Hindlimb muscle (tissue), 1 donor: Measurements from ENCODE around the gene LMX1B. TPM values are rescaled to one million over a fixed set of nuclear protein-coding genes. Genes with fewer than 3 reads are reported as not detected.

Experiments
- DNase-seq: peaks from one replicate; pipeline ENCODE4 v3.0.0-alpha.2; 2013
- polyA plus RNA-seq: library from polyadenylated mRNA; unstranded; fragments of 120-200 nt; gene quantifications from one replicate; pipeline ENCODE4 v1.2.1, GENCODE V29; 2013; ENCODE audit not compliant: insufficient read length

Gene LMX1B
- polyA plus RNA-seq, 1 donor: 0.28 TPM

DNA sequence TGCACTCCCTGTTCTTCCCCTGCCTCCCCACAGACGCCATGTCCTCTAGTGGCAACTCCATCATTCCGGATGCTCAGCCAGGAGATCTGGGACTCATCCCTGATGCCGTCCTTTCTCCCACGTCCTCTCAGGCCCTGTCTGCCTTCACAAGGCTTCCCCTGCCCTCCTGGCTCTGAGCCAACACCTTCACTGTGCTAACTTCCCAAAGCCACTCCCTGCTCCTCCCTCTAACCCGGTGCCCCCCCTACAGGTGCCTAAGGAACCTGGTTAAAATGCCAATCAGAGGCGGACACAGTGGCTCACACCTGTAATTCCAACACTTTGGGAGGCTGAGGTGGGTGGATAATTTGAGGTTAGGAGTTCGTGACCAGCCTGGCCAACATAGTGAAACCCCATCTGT is 67.6 kb downstream of the LMX1B start:
- no peak for DNase-seq

DNA sequence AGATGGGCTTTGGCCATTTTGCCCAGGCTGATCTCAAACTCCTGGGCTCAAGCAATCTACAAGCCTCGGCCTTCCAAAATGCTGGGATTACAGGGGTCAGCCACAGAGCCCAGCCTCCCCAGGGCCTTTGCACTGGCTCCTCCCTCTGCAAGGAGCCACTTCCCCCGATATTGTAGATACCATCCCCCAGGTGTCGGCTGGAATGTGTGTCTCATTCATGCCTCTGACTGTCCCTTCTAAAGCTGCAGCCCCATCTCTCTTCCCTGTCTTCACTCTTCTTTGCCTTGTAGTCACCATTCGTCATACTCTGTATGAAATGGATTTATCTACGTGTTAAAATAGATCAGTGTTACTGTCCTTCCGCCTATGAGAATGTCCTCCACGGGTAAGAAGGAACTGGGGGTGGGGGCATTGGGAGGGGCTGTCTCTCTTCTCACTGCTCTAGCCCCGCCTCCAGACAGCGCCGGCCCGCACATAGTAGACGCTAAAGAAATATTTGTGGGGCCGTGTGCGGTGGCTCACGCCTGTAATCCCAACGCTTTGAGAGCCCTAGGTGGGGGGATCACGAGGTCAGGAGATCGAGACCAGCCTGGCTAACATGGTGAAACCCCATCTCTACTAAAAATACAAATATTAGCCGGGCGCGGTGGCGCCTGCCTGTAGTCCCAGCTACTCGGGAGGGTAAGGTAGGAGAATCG is 68.5 kb downstream of the LMX1B start:
- DNase-seq: no peak

DNA sequence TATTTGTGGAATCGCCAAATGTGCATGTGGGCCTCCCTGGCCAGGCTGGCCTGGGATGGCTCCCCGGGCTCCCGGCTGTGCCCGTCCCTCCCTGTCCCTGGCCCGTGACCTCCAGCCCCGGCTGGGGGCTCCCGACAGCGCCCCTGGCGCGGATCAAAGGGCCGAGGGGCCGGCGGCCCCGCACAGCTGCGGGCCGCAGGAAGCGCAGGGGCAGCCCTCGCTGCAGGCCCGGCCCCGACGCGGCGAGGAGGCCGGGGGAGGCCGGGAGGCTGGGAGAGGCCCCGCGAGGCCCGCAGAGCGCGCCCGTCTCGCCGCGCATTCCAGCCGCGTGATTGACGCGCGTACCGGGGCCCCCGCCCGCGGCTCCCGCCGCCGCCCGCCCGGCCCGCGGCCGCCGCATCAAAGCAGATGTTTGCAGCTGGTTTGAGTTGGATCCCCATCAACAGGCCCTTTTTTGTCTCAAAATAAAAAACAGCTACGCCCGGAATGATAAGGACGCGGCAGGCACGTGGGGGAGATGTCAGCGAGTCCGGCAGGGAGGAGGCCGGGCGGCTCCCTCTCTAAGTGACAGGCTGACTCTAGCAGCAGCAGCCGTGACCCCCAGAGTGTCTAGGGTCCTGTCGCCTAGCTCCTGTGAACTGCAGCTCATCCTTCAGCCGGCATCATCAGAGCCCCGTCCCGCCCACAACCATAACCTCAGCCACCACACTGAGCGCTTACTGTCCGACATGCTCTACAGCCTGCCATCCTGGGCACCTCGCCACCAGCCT is 69.4 kb downstream of the LMX1B start:
- DNase-seq: no peak

DNA sequence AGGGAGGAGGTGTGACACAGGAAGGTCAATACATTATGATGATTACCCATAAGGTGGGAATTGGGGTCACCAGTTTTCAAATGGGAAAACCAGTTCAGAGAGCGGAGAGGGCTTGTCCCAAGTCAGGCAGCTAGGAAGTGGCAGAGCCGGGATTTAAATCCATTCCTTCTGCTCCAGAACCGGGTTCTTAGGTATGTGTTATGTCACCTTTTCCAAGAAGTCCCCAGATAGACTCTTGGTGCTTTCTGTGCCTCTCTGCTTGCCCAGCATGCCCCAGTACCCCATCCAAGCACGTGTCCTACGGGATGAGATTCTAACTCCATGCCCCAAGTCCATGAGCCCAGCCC is 69.9 kb downstream of the LMX1B start:
- DNase-seq: no peak

DNA sequence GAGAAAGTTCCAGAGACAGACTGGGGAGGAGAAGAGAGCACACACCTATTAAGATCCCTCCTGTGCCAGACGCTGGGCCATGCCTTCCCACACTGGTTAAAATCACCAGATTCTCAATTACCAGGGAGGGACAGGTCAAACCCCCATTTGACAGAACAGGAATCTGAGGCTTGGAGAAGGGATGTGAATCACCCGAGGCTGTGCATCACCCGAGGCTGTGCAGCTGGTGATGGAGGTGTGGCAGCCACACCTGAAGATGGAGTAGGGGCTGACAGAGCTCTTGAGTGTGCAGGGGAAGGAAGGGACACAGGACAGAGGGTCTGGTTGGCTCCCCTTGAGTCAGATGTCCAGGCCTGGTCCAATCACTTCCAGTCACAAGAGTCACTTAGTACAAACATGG is 70.6 kb downstream of the LMX1B start:
- DNase-seq: no peak

DNA sequence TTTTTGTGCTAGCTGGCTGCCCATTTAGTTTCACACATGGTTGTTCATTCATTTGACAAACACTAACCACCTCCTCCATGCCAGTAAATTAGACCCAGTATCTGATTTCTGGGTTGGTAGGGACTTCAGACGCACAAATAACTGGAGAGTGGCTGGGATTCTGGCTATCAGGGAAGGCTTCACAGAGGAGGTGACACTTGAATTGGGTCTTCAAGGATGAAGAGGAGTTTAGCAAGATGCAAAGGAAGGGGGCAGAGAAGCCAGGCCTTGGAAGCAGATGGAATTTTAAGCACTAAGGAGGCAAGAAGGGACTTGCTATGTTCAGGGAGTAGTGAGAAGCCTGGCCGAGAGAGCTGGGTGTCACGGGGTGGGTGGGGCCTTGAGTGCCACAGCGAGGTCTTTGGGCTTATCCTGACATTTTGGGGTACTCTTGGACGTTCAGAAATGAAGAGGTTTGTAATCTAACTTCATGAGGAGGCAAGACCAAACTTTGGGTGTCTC is 71.3 kb downstream of the LMX1B start:
- DNase-seq: no peak

DNA sequence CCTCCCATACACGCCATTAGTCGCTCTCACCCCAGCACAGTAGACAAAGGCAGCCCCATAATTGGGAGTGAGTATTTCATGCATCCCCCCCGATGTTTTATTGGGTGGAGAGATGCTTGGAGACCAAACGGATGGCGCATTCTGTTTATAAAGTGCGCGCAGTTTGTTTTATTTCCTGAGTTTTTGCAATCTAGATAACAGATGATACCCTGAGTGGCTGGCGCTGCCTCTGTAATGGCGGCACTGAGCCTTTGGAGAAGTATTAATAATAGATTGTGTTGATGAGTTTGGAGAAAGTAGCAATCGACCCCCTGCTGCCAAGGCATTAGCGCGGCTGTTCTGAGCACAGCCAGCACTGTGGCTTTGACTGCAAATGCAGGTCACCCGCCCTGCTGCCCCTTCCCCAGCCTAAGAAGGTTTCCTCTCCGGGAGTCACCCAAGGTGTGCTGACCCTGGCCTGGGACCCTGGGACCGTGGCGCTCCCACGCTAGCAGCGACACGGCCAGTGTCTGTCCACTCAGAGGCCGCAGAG is 74.3 kb downstream of the LMX1B start:
- no peak for DNase-seq

DNA sequence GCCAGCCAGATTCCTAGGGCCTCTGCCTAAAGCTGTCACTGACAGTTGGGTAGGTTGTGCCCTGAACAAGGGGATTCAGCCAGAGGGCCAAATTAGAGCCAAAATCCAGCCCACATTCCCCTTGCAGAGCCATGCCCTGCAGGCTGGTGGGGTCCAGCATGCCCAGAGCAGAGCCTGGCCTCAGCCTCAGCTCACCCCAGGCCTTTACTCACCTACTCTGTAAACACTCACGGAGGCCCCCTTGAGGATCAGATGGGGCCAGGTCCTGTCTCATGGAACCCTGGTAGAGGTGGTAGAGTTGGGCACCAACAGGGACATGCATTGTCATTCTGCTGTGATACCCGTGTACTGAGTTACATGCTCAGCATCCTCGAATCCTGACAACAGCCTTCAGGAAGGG is 74.9 kb downstream of the LMX1B start:
- DNase-seq: no peak

DNA sequence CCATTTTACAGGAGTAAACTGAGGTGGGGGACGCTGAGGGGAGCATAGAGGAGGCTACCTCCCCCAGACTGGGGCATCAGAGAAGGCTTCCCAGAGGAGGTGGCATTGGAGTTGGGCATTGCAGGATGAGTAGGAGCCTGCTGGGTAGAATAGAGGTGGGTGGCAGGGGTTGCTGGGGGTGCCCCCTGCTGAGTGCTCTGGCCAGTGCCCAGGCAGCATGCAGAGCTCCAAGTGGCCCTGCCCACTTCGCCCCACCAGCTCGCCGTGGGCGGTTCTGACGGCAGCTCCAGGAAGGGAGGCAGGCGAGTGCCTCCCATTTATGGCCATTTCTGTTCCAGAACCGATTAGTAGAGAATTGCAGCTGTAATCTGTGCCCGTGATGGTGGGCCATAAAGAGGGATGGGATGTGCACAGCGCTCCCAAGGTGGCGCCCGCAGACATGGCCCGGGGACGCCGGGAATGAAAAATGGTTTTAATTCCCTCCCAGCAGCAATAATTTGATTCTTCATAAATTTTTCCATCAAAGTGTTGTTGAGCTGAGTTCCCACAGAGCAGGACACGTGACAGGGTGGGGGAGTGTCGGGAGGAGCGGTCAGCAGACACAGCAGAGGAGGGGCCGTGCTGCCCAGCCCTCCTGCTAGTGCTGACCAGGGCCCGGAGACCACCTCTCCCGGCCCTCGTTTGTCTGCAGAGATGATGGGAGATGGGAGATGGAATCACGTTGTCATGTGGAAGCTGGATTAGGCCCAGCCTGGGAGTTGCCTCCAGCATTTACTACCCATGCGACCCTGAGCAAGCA is 75.5 kb downstream of the LMX1B start:
- DNase-seq: no peak

DNA sequence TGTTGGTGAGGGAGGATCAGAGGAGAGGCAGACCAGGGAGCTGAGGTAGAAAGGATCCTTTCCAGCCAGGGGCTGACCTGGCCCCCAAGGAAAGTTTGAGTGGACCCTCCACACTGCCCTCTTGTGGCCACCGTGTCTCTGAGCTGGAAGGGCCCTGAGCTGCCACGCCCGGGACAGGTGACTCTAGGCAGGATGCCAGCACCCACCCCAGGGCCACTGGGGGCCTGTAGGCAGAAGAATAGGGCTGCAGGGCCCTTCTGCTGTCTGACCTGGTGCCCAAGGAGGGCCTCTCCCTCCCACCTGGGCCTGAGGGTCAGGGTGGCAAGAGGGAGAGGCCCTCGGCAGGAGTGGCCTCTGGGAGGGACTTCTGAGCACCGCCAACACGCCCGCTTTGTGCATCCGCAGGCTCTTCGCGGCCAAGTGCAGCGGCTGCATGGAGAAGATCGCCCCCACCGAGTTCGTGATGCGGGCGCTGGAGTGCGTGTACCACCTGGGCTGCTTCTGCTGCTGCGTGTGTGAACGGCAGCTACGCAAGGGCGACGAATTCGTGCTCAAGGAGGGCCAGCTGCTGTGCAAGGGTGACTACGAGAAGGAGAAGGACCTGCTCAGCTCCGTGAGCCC is 76.8 kb downstream of the LMX1B start:
- no peak for DNase-seq

DNA sequence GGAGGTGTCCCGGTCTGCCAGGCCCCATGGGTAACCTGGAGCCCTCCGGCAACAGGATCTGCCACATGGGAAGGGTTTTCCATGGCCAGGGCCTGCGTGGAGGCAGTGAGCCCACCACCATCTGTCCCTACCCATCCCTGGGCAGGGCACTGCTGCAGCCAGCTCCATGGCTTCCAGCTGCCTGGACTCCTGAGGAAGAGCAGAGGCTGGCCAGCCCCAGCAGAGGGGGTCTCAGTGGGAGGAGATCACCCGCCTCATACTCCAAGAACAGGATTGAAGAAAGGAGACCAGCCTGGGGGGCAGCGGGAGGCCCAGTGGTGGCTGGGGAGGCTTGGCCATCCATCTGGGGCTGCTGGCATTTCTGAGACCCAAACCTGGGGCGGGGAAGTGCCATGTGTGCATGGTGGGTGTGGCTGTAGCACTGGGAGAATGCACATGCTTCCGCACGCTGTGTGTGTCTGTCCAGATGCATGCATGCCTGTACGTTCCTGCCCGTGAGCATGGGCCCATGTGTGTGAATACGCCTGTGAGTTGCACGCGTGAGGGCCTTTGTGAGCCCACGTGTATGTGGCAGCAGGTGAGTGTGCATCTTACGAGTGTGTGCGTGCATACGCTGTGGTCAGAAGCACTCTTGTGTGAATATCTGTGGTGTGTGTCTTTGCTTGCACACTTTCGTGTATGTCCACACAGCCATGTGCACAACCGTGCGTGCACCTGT is 78.5 kb downstream of the LMX1B start:
- DNase-seq: no peak

DNA sequence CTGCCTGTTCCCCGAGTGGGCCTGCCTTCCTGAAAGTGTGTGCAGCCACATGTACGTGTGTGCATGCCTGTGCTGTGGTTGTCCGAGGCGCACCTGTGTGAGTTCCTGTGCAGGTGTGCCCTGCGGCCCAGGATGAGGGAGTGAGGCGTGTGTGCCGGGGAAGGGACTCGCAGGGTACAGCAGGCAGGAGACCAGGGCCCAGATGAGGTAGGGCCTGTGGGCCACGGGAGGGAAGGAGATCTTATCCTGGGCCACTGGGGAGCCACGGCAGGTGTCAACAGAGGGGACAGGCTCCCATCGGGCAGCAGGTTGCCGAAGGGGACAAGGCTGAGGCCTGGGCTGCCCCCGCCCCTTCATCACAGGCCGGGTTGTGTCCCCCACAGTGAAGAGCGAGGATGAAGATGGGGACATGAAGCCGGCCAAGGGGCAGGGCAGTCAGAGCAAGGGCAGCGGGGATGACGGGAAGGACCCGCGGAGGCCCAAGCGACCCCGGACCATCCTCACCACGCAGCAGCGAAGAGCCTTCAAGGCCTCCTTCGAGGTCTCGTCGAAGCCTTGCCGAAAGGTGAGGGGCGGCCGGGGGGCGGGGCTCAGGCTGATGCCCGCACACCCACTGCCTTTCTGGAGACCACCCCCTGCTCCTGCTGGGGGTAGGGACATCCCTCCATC is 79.2 kb downstream of the LMX1B start:
- no peak for DNase-seq

DNA sequence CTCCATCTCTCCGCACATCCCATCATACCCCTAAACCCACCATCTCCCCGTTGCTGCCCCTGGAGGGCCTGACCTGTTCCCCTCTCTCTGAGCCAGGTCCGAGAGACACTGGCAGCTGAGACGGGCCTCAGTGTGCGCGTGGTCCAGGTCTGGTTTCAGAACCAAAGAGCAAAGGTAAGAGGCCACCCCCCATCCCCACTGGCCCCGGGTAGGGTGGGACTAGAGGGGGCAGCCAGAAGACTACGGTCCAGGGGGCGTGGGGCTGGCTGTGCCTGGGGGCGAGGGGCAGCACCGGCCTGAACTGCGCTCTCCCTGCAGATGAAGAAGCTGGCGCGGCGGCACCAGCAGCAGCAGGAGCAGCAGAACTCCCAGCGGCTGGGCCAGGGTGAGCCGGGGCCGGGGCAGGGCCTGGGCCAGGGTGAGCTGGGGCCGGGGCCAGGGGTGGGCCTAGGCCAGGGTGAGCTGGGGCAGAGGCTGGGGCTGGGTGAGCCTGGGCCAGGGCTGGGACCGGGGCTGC is 79.8 kb downstream of the LMX1B start:
- DNase-seq: no peak

DNA sequence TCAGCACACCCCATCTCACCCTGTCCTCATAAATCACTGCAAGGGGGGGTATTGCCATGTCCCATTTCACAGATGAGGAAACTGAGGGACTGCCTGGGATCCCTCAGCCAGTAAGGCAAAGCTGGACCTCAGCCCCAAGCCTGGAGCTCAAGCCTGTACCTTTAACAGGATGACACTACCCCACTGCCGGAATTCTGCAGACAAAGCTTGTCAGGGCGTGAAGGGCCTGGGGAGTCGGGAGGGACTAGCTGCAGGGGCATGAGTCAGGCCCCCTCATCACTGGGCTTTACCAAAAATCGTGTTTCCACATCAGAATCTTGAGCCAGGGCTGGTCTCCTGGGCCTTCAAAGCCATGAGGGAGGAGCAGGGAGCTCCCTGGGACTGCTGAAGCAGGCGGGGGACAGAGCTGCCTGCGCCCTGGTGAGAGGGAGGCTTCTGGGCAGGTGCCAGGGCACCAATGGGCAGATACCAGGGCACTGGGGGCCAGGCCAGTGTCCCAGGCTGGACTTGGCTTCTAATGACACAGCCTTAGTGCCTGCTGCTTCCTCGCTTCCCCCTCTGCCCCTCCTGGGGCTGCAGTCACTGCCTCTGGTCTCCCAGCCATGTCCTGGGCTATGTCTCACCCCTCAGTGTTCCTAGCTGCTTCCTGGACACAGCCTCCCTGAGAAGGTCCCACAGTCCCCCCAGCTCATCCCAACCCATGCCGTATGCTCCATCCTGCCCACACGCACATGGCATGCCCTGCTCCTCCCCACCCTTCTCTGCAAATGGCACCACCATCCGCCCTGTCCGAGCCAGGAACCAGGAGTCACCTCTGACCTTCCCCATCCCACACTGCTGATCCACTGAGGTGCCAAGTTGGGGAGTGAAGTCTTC is 80.7 kb downstream of the LMX1B start:
- no peak for DNase-seq

DNA sequence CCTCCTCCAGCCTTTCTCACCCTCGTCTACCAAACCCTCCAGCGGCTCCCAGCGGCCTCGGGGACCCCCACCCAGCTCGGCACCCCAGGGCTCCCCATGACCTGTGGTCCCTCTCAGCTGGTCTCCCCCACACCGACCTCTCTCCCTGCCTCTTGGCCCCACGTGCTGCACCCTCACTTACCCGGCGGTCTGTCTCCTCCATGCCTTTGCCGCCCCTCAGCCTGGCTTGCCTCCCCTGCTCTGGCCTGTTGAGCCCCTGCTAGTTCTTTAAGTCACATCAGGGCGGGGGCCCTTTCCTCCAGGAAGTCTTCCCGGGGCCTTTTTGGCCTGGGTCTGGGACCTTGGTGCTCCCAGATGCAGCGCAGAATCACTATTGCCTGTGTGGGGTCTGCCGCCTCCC is 81.5 kb downstream of the LMX1B start:
- no peak for DNase-seq

DNA sequence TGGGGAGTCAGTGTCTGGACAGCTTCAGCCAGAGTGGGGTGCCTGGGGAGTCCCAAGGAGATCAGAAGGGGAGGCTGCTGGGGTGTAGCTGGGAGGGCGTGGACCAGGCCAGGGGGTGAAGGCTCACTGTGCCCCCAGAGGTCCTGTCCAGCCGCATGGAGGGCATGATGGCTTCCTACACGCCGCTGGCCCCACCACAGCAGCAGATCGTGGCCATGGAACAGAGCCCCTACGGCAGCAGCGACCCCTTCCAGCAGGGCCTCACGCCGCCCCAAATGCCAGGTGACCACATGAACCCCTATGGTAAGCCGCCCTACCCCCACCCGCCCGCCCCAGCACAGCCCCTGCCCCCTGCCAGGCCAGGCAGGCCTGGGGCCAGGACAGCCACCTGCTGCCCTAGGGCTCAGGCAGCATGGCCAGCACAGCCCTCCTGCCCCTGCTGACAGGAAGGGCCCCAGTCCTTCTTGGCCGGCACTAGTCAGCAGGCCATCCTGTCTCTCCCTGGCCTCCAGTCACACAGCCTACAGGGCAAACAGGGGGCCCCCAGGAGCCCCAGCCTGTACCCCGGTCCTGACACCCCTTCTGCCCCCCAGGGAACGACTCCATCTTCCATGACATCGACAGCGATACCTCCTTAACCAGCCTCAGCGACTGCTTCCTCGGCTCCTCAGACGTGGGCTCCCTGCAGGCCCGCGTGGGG is 82.1 kb downstream of the LMX1B start:
- no peak for DNase-seq

DNA sequence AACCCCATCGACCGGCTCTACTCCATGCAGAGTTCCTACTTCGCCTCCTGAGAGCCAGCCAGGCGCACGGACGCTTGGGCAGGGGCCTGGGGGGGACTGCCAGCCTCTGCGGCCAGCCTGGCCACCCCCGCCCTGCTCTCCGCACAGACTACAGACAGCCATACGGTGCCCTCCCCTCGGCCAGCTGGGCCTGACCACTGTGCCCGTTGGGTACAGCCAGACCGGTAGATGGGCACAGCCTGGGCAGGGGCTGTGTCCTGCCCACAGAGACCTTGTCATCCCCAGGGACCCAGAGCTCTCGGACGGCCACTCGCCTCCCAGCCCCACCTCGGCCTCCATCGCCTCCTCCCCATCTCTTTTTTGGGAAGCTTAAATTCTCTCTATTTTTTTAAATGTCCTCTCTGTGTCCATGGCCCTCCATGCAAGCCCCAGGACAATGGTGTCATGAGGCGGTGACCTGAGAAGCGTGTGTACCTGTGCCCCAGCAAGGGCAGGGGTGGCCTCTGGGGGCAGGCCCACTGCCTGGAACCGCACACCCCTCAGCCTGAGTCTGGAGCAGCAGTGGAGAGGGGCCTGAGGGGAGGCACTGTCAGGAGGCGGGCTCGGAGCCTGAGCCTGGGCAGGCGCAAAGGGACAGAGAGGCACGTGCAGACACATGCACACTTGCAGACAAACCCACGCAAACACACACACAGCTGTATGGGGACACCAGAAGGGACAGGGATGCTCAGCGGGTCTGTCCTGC is 82.8 kb downstream of the LMX1B start:
- DNase-seq: no peak

DNA sequence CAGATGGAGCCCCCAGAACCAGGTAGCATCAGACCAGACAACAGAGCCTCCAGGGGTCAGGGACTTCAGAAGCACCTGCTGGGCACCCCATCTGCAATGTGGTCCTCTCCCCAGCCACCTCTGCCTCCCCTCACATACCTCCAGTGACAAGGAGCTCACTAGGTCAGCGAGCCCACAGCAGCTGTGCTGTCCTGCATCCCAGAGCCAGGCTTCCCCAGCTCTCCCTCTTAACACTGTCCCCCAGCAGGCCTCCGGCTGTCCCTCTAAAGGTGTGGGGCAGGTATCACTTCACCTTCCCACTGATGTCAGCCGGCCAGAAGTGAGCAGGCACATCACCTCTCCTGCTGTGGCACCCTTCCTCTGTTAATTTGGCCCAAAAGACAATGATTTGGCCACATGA is 83.6 kb downstream of the LMX1B start:
- DNase-seq: no peak

DNA sequence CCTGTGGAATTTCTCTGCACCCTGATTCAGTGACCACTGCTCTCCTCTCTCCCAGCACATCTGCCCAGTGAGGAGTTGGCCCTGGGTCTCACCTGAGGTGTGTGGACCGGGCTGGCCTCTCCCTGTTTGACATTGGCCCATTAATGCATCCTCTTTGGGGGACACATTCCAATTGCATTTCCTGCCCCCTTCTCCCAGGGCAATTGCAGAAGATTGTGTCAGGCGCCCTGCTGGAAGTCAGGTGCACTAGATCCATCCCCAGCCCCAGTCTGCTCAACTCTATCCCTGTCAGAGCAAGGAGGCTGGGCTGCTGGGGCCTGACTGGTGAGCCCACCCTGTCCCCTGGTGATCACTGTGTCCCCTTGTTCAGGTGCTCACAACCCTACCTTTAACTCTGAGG is 84.5 kb downstream of the LMX1B start:
- no peak for DNase-seq
